HepG2 (cell line): Measurements from ENCODE around the gene RILP. TPM values are rescaled to one million over a fixed set of nuclear protein-coding genes. Genes with fewer than 3 reads are reported as not detected.

Source experiments
- ATAC-seq: fragments of 200-7000 bp; cut with Tn5 transposase; 3 replicates; pipeline ENCODE4 v1.9.1; 2020; ENCODE audit warnings: mild to moderate bottlenecking, moderate library complexity
- BruUV-seq: library from RNA; stranded (reverse); fragments of 400-500 nt; replicated peaks from 2 replicates; lab custom pipeline; 2021; lab: Mats Ljungman, UMichigan
- CTCF ChIA-PET: fragments of 300-600 bp; formaldehyde crosslinking; extraction: SDS; loops from one replicate; lab custom pipeline; 2021; ENCODE audit warnings: low total read pairs, inconsistent platforms, low intra/inter-chr PET ratio; lab: Yijun Ruan, JAX
- POLR2A ChIA-PET: fragments of 350-600 bp; sonication (Branson Sonifier 250); formaldehyde crosslinking; loops from one replicate; lab custom pipeline; 2020; ENCODE audit warnings: antibody characterized with exemption, inconsistent platforms; lab: Yijun Ruan, JAX
- DNase-seq: peaks from one replicate; pipeline ENCODE4 v3.0.0-alpha.2; 2015; ENCODE audit warnings: low spot score
- FAIRE-seq: peaks from 3 replicates; lab custom pipeline; 2011; peaks lifted over from hg19 to GRCh38; lab: Jason Lieb, UNC
- H2AFZ ChIP-seq: one replicate; pipeline ENCODE4 v1.6.1; 2011; ENCODE audit warnings: low read length, inconsistent platforms
- H3K27ac ChIP-seq: fragments of 300-600 bp; 3 replicates; pipeline ENCODE4 v1.8.0; 2011; ENCODE audit warnings: mixed run types, mild to moderate bottlenecking, mixed read lengths, low read length, inconsistent platforms; ENCODE audit not compliant: insufficient read depth; ENCODE audit errors: extremely low read length
- H3K27me3 ChIP-seq, 2 experiments: fragments of 200-600 bp in 1 of 2; 2 replicates in 1 of 2; 3 replicates in 1 of 2; pipeline versions ENCODE4 v1.6.0 to v1.8.0; 2011; ENCODE audit warnings: low read length in 2 of 2, mild to moderate bottlenecking in 2 of 2, moderate library complexity in 2 of 2, inconsistent platforms in 1 of 2; ENCODE audit not compliant: insufficient read depth in 2 of 2, control insufficient read depth in 1 of 2
- H3K36me3 ChIP-seq, 2 experiments: fragments of 200-600 bp in 1 of 2; replicated peaks in 1 of 2; 2 replicates in 1 of 2; 3 replicates in 1 of 2; pipeline versions ENCODE4 v1.5.1 to v1.8.0; 2011; ENCODE audit warnings: low read length in 2 of 2, inconsistent platforms in 1 of 2; ENCODE audit not compliant: insufficient read depth in 2 of 2, control insufficient read depth in 1 of 2
- H3K4me1 ChIP-seq: 2 replicates; pipeline ENCODE4 v1.5.1; 2012; ENCODE audit warnings: low read length, inconsistent platforms; ENCODE audit not compliant: insufficient read depth
- H3K4me2 ChIP-seq: 2 replicates; pipeline ENCODE4 v1.6.0; 2011; ENCODE audit warnings: low read depth, low read length, inconsistent platforms
- H3K4me3 ChIP-seq, 3 experiments: fragments of 200-600 bp in 1 of 3; sonication (generic), shearing (Covaris generic) in 1 of 3; replicated peaks in 1 of 3; 2 replicates each; pipeline ENCODE4 v1.5.1; 2011 to 2016; ENCODE audit warnings: low read length in 3 of 3, inconsistent platforms in 2 of 3, low read depth in 2 of 3, mild to moderate bottlenecking in 2 of 3, control low read depth in 1 of 3, mixed read lengths in 1 of 3; ENCODE audit not compliant: insufficient read depth in 1 of 3
- H3K79me2 ChIP-seq: one replicate; pipeline ENCODE4 v1.6.1; 2011; ENCODE audit warnings: low read length, inconsistent platforms; ENCODE audit not compliant: insufficient read depth
- H3K9ac ChIP-seq: 2 replicates; pipeline ENCODE4 v1.6.0; 2011; ENCODE audit warnings: mild to moderate bottlenecking, low read depth, low read length, inconsistent platforms; ENCODE audit not compliant: insufficient read depth
- H3K9me3 ChIP-seq: 2 replicates; pipeline ENCODE4 v1.5.1; 2012; ENCODE audit warnings: mild to moderate bottlenecking, low read length
- H4K20me1 ChIP-seq: 2 replicates; pipeline ENCODE4 v1.6.0; 2011; ENCODE audit warnings: inconsistent platforms, mild to moderate bottlenecking, low read length, moderate library complexity; ENCODE audit not compliant: insufficient read depth
- CBX1 ChIP-seq: IDR thresholded peaks from one replicate; pipeline ENCODE4 v1.6.1; 2016; ENCODE audit warnings: antibody characterized with exemption, low read depth
- JUND ChIP-seq: sonication (generic); formaldehyde crosslinking; IDR thresholded peaks from 2 replicates; pipeline ENCODE4 v1.8.0; 2022; ENCODE audit warnings: mild to moderate bottlenecking, missing genetic modification reagents
- KDM2A ChIP-seq: sonication (generic); formaldehyde crosslinking; IDR thresholded peaks from 2 replicates; pipeline ENCODE4 v1.4.0; 2020; ENCODE audit warnings: low read depth, missing genetic modification reagents, borderline replicate concordance
- MNT ChIP-seq: fragments of 450-650 bp; IDR thresholded peaks from 2 replicates; pipeline ENCODE4 v1.6.1; 2016
- MXD3 ChIP-seq: IDR thresholded peaks from 2 replicates; pipeline ENCODE4 v1.6.1; 2016; ENCODE audit warnings: mild to moderate bottlenecking, missing biosample characterization, missing genetic modification reagents
- SETDB1 ChIP-seq: sonication (generic); formaldehyde crosslinking; IDR thresholded peaks from 2 replicates; pipeline ENCODE4 v1.5.1; 2020; ENCODE audit warnings: missing genetic modification reagents, mild to moderate bottlenecking, borderline replicate concordance
- ZBTB2 ChIP-seq: sonication (generic); formaldehyde crosslinking; IDR thresholded peaks from 2 replicates; pipeline ENCODE4 v1.8.0; 2022; ENCODE audit warnings: low read depth, missing genetic modification reagents
- ZBTB8A ChIP-seq: sonication (generic); formaldehyde crosslinking; IDR thresholded peaks from 2 replicates; pipeline ENCODE4 v1.4.0; 2020; ENCODE audit warnings: mild to moderate bottlenecking, low read depth, missing genetic modification reagents, borderline replicate concordance
- ZIK1 ChIP-seq: sonication (generic); formaldehyde crosslinking; IDR thresholded peaks from 2 replicates; pipeline ENCODE4 v1.5.0; 2020; ENCODE audit warnings: mild to moderate bottlenecking, low read depth, missing genetic modification reagents, borderline replicate concordance
- ZNF234 ChIP-seq: sonication (generic); formaldehyde crosslinking; conservative IDR thresholded peaks from 2 replicates; pipeline ENCODE4 v1.5.1; 2020; ENCODE audit warnings: mild to moderate bottlenecking, missing genetic modification reagents
- ZNF235 ChIP-seq: sonication (generic); formaldehyde crosslinking; IDR thresholded peaks from 2 replicates; pipeline ENCODE4 v1.8.1; 2023; ENCODE audit warnings: mild to moderate bottlenecking, missing genetic modification reagents, borderline replicate concordance
- ZNF354B ChIP-seq: sonication (generic); formaldehyde crosslinking; IDR thresholded peaks from 2 replicates; pipeline ENCODE4 v1.8.0; 2022; ENCODE audit warnings: mild to moderate bottlenecking, missing genetic modification reagents
- ZNF550 ChIP-seq: sonication (generic); formaldehyde crosslinking; IDR thresholded peaks from 2 replicates; pipeline ENCODE4 v1.4.0; 2020; ENCODE audit warnings: mild to moderate bottlenecking, missing genetic modification reagents, borderline replicate concordance
- ZNF597 ChIP-seq: sonication (generic); formaldehyde crosslinking; IDR thresholded peaks from 2 replicates; pipeline ENCODE4 v1.5.0; 2020; ENCODE audit warnings: missing genetic modification reagents
- ZNF720 ChIP-seq: sonication (generic); formaldehyde crosslinking; IDR thresholded peaks from 2 replicates; pipeline ENCODE4 v1.4.0; 2020; ENCODE audit warnings: missing genetic modification reagents
- ZNF839 ChIP-seq: sonication (generic); formaldehyde crosslinking; IDR thresholded peaks from 2 replicates; pipeline ENCODE4 v1.4.0; 2020; ENCODE audit warnings: missing genetic modification reagents, mild to moderate bottlenecking, borderline replicate concordance
- WGBS: methylation state at CpG from one replicate; pipeline ENCODE4 v1.1.6; 2017; ENCODE audit warnings: low lambda C conversion rate; 5-methylcytosine and 5-hydroxymethylcytosine counted together
- in situ Hi-C: cut with HindIII; loops from 2 replicates; pipeline ENCODE4 v1.10.0; 2017; ENCODE audit warnings: low pct_unique_long_range_greater_than_20kb; ENCODE audit not compliant: extremely low pct_ligation_motif_present
- intact Hi-C: fragments of 100-400 bp; cut with micrococcal nuclease; formaldehyde crosslinking; loops from one replicate; pipeline ENCODE4 v1.10.0; 2022; ENCODE audit not compliant: unreplicated experiment
- polyA plus RNA-seq, 8 experiments: library from polyadenylated mRNA; depleted of rRNA in 3 of 8; stranded (reverse) in 7 of 8; unstranded in 1 of 8; fragments of >200 nt; fragmentation: Illumina TruSeq in 4 of 8; extraction: Trizol in 4 of 8; gene quantifications; 2 replicates each; pipeline versions ENCODE4 v1.2.1 to v1.2.3, GENCODE V29; 2011 to 2016; ENCODE audit warnings: low read depth in 4 of 8, missing spikeins in 1 of 8, mixed read lengths in 1 of 8; ENCODE audit not compliant: insufficient read depth in 1 of 8
- total RNA-seq, 5 experiments: library from RNA; depleted of rRNA; stranded (reverse); fragments of >200 nt; fragmentation: Illumina TruSeq; extraction: Trizol; gene quantifications; 2 replicates each; pipeline ENCODE4 v1.2.3, GENCODE V29; 2016; ENCODE audit warnings: low read depth in 1 of 5
- TF ChIP-seq, protein P1 (sequence below): sonication (generic); formaldehyde crosslinking; IDR thresholded peaks from 2 replicates; pipeline ENCODE4 v1.8.1; 2023; ENCODE audit warnings: mild to moderate bottlenecking, moderate library complexity, missing genetic modification reagents

RILP gene
- total and polyA plus RNA-seq, 2 of the 13 experiments (the other 11 are each of a cell fraction or from before 2014, with no cell fraction given), result 6.6 to 8.1 TPM

GRCh38 chr17:1658100-1658499, 8.4 kb upstream of the RILP start:
- Histone ChIP-seq H2AFZ (no peak overlapping the region), H3K36me3 (peaks cover 56 to 85% of the 10 kb centered on the region in 2 experiments), H3K79me2 (no peaks in the 10 kb centered on the region), H3K4me2 (no peak overlapping the region), H3K27me3 (no peaks in the 10 kb centered on the region), H3K4me1 (no peaks in the 10 kb centered on the region), H3K9me3 (no peaks in the 10 kb centered on the region), H3K9ac (no peak overlapping the region), H3K4me3 (no peak overlapping the region), H4K20me1 (no peaks in the 10 kb centered on the region), H3K27ac (no peak overlapping the region)
- ChIA-PET POLR2A (interaction anchor here (1.0 kb wide), 1 partner anchor 13 kb away, joined by 3 read pairs; no protein-coding TSS in a partner anchor), CTCF (no interaction called here)
- intact Hi-C loops (no loop called here), in situ Hi-C loops (no loop called here)
- no TSS peak for BruUV-seq
- no peak for DNase-seq
- 98% methylated on average over 9 of the region's 9 CpGs for WGBS
- no peak for FAIRE-seq
- no peak for TF ChIP-seq SETDB1 (CRISPR knock-in tag)
- no peak for TF ChIP-seq ZNF354B (CRISPR knock-in tag)
- TF ChIP-seq ZNF234 (CRISPR knock-in tag), result no peak
- no peak for TF ChIP-seq ZNF720
- TF ChIP-seq MNT, result no peak
- no peak for TF ChIP-seq ZBTB2 (CRISPR knock-in tag)
- no peak for TF ChIP-seq ZNF550 (CRISPR knock-in tag)
- TF ChIP-seq KDM2A (CRISPR knock-in tag), result no peak
- no peak for TF ChIP-seq ZNF597
- no peak for TF ChIP-seq ZNF839
- no peak for TF ChIP-seq ZBTB8A (CRISPR knock-in tag)
- TF ChIP-seq CBX1, result no peak
- no peak for TF ChIP-seq ZIK1 (CRISPR knock-in tag)
- no peak for TF ChIP-seq ZNF235 (CRISPR knock-in tag)
- no peak for TF ChIP-seq MXD3 (CRISPR knock-in tag)
- TF ChIP-seq, protein P1, sequence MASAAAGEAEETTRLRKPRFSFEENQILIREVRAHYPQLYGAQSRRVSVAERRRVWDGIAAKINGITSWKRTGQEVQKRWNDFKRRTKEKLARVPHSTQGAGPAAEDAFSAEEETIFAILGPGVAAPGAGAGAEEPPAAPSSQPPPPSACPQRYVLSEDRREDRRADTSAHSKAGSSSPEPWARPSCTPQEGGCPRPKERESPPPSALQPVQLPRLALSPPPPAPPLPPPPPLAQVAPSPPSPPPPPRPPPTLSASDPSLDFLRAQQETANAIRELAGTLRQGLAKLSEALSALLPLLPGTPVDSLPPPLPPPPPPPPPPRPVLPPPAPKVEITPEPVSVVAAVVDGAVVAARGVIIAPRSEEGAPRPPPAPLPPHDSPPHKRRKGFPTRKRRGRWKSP (CRISPR knock-in tag), result no peak
- no peak for TF ChIP-seq JUND (CRISPR knock-in tag)
- no peak for ATAC-seq
